Measurements from ENCODE around the gene RBBP4.

The RBBP4 gene

GRCh38 chr1:32727876-32728275, 76.9 kb downstream of the RBBP4 start:
- Histone ChIP-seq H3K36me3 (ENCODE audit: control insufficient read depth, low read length) (no peaks in the 10 kb centered on the region), H3K79me2 (ENCODE audit: control insufficient read depth, low read length) (no peaks in the 10 kb centered on the region), H4K20me1 (ENCODE audit: control insufficient read depth, insufficient read depth, low read depth, low read length) (no peaks in the 10 kb centered on the region), H3K4me2 (ENCODE audit: low read length) (no peak overlapping the region), H3F3A (ENCODE audit: control insufficient read depth, insufficient read depth) (no peaks in the 10 kb centered on the region), H3K27me3 (ENCODE audit: control insufficient read depth, low read length) (no peaks in the 10 kb centered on the region), H3K9me2 (replicated peaks; ENCODE audit: control insufficient read depth, low read length) (no peaks in the 10 kb centered on the region), H3K27ac (ENCODE audit: low read depth, low read length) (no peak overlapping the region), H3K4me1 (ENCODE audit: control insufficient read depth, low read length) (no peaks in the 10 kb centered on the region), H3K4me3 (ENCODE audit: low read length) (no peak overlapping the region), H3K9me3 (ENCODE audit: control insufficient read depth, insufficient read depth, low read length) (no peaks in the 10 kb centered on the region)
- no peak for TF ChIP-seq CTCF (IDR thresholded peaks at IDR 0.05; ENCODE audit: low read depth, low read length, poor library complexity, severe bottlenecking)
- TF ChIP-seq EZH2phosphoT487 (IDR thresholded peaks at IDR 0.05; ENCODE audit: borderline replicate concordance, low read length), result no peak

- H3K27ac ChIP-seq (ENCODE audit: low read depth, low read length), result no peak overlapping the region
- no peaks in the 10 kb centered on the region for H3K9me3 ChIP-seq (ENCODE audit: control insufficient read depth, insufficient read depth, low read length)
Observed at GRCh38 chr1:32728413-32729077, 77.5 kb downstream of the RBBP4 start.

GRCh38 chr1:32729254-32730046, 78.4 kb downstream of the RBBP4 start:
- H3K27me3 ChIP-seq (ENCODE audit: control insufficient read depth, low read length), result no peaks in the 10 kb centered on the region
- H3K4me1 ChIP-seq (ENCODE audit: control insufficient read depth, low read length), result no peaks in the 10 kb centered on the region
- H3K4me2 ChIP-seq (ENCODE audit: low read length), result no peak overlapping the region
- no peaks in the 10 kb centered on the region for H3K9me3 ChIP-seq (ENCODE audit: control insufficient read depth, insufficient read depth, low read length)
- TF ChIP-seq CTCF (IDR thresholded peaks at IDR 0.05; ENCODE audit: low read depth, low read length, poor library complexity, severe bottlenecking) (no peak), EZH2phosphoT487 (IDR thresholded peaks at IDR 0.05; ENCODE audit: borderline replicate concordance, low read length) (no peak)
- H3K36me3 ChIP-seq (ENCODE audit: control insufficient read depth, low read length), result no peaks in the 10 kb centered on the region
- H3F3A ChIP-seq (ENCODE audit: control insufficient read depth, insufficient read depth), result no peaks in the 10 kb centered on the region
- H3K27ac ChIP-seq (ENCODE audit: low read depth, low read length), result no peak overlapping the region
- no peaks in the 10 kb centered on the region for H3K79me2 ChIP-seq (ENCODE audit: control insufficient read depth, low read length)
- no peaks in the 10 kb centered on the region for H4K20me1 ChIP-seq (ENCODE audit: control insufficient read depth, insufficient read depth, low read depth, low read length)
- no peaks in the 10 kb centered on the region for H3K9me2 ChIP-seq (replicated peaks; ENCODE audit: control insufficient read depth, low read length)
- no peak overlapping the region for H3K4me3 ChIP-seq (ENCODE audit: low read length)

More at GRCh38 chr1:32728413-32729077, 77.5 kb downstream of the RBBP4 start:
- TF ChIP-seq EZH2phosphoT487 (IDR thresholded peaks at IDR 0.05; ENCODE audit: borderline replicate concordance, low read length) (no peak), CTCF (IDR thresholded peaks at IDR 0.05; ENCODE audit: low read depth, low read length, poor library complexity, severe bottlenecking) (no peak)
- Histone ChIP-seq H3K27me3 (ENCODE audit: control insufficient read depth, low read length) (no peaks in the 10 kb centered on the region), H3K9me2 (replicated peaks; ENCODE audit: control insufficient read depth, low read length) (no peaks in the 10 kb centered on the region), H3K4me3 (ENCODE audit: low read length) (no peak overlapping the region), H3K36me3 (ENCODE audit: control insufficient read depth, low read length) (no peaks in the 10 kb centered on the region), H4K20me1 (ENCODE audit: control insufficient read depth, insufficient read depth, low read depth, low read length) (no peaks in the 10 kb centered on the region), H3K79me2 (ENCODE audit: control insufficient read depth, low read length) (no peaks in the 10 kb centered on the region), H3F3A (ENCODE audit: control insufficient read depth, insufficient read depth) (no peaks in the 10 kb centered on the region), H3K4me1 (ENCODE audit: control insufficient read depth, low read length) (no peaks in the 10 kb centered on the region), H3K4me2 (ENCODE audit: low read length) (no peak overlapping the region)
